PC-3 (cell line): Measurements from ENCODE around the gene TMEM119.

Experiments
- EZH2 ChIP-seq: fragments of 300-600 bp; sonication (generic); IDR thresholded peaks from one replicate; pipeline ENCODE4 v1.6.1; 2017; ENCODE audit warnings: antibody characterized with exemption, mild to moderate bottlenecking, low read length; ENCODE audit not compliant: unreplicated experiment
- EZH2phosphoT487 ChIP-seq: fragments of 300-600 bp; sonication (generic); IDR thresholded peaks from 2 replicates; pipeline ENCODE4 v1.6.1; 2018; ENCODE audit warnings: mild to moderate bottlenecking, antibody characterized with exemption, low read length, borderline replicate concordance
- TF ChIP-seq, protein P1 (sequence below): fragments of 300-600 bp; sonication (generic); conservative IDR thresholded peaks from 2 replicates; pipeline ENCODE4 v1.5.1; 2017; ENCODE audit warnings: antibody characterized with exemption, low read depth, mild to moderate bottlenecking, low read length

DNA sequence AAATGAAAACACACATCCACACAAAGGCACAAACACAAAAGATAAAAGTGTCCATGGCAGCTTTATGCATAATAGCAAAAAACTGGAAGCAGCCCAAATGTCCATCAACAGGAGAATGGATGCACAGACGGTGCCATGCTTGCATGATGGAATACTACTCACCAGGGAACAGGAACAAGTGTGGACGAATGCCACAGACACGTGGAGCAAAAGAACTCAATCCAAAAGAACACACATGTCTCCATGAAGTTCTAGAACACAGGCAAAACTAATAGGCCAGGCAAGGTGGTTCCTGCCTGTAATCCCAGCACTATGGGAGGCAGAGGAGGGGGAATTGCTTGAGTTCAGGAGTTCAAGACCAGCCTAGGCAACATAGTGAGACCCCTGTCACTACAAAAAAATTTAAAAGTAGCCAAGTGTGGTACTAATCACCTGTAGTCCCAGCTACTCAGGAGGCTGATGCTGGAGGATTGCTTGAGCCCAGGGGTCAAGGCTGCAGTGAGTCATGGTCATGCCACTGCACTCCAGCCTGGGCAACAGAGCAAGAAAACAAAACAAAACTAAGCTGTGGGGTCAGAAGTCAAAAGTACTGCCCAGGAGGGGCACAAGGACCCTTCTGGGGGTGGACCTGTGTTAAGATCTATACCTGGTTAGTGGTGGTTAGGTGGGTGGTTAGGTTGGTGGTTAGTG lies 7.3 kb upstream of the TMEM119 start:
- TF ChIP-seq EZH2phosphoT487 (no peak), EZH2 (no peak)
- TF ChIP-seq, protein P1, sequence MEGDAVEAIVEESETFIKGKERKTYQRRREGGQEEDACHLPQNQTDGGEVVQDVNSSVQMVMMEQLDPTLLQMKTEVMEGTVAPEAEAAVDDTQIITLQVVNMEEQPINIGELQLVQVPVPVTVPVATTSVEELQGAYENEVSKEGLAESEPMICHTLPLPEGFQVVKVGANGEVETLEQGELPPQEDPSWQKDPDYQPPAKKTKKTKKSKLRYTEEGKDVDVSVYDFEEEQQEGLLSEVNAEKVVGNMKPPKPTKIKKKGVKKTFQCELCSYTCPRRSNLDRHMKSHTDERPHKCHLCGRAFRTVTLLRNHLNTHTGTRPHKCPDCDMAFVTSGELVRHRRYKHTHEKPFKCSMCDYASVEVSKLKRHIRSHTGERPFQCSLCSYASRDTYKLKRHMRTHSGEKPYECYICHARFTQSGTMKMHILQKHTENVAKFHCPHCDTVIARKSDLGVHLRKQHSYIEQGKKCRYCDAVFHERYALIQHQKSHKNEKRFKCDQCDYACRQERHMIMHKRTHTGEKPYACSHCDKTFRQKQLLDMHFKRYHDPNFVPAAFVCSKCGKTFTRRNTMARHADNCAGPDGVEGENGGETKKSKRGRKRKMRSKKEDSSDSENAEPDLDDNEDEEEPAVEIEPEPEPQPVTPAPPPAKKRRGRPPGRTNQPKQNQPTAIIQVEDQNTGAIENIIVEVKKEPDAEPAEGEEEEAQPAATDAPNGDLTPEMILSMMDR, result no peak
